LNCAP (cell line): ENCODE data around the gene PIP5KL1.

ENCODE experiments used
- CTCF ChIP-seq: fragments of 450-650 bp; IDR thresholded peaks from 2 replicates; pipeline ENCODE4 v1.5.1; 2017; ENCODE audit warnings: mild to moderate bottlenecking

Gene PIP5KL1

GRCh38 chr9:127943731-127944144, 13.2 kb upstream of the PIP5KL1 start:
- peak; percentile 92 for TF ChIP-seq CTCF

- TF ChIP-seq CTCF = no peak; the same call in 1 of the 2 replicates
Measured at GRCh38 chr9:127943011-127943662, 12.6 kb upstream of the PIP5KL1 start.

- TF ChIP-seq CTCF = peak; percentile 91
Measured at GRCh38 chr9:127942216-127943010, 11.8 kb upstream of the PIP5KL1 start.

GRCh38 chr9:127941961-127942215, 11.3 kb upstream of the PIP5KL1 start:
- no peak for TF ChIP-seq CTCF

GRCh38 chr9:127941062-127941960, 10.7 kb upstream of the PIP5KL1 start:
- no peak for TF ChIP-seq CTCF

- TF ChIP-seq CTCF = no peak
Measured at GRCh38 chr9:127940593-127940992, 10.0 kb upstream of the PIP5KL1 start.

- no peak for TF ChIP-seq CTCF
Measured at GRCh38 chr9:127938298-127938690, 7.7 kb upstream of the PIP5KL1 start.
